Upper lobe of left lung (tissue), 6 donors: Measurements from ENCODE around the gene C2orf80. TPM values are rescaled to one million over a fixed set of nuclear protein-coding genes. Genes with fewer than 3 reads are reported as not detected.

Source experiments
- ATAC-seq, 2 donors: fragments of 200-7000 bp; cut with Tn5 transposase; one replicate each; pipeline ENCODE4 v1.9.1; 2022; ENCODE audit warnings: mild to moderate bottlenecking in 2 of 2, moderate library complexity in 2 of 2; ENCODE audit not compliant: low FRiP score in 2 of 2
- DNase-seq, 2 donors: peaks; one replicate each; pipeline ENCODE4 v3.0.0-alpha.2; 2019 to 2020
- H3K27ac ChIP-seq, 4 donors: fragments of 200-600 bp; sonication (generic); one replicate each; pipeline ENCODE4 v1.5.1; 2016 to 2019
- H3K27me3 ChIP-seq, 4 donors: fragments of 200-600 bp; sonication (generic); one replicate each; pipeline ENCODE4 v1.5.1; 2017 to 2019
- H3K36me3 ChIP-seq, 4 donors: fragments of 200-600 bp; sonication (generic); one replicate each; pipeline ENCODE4 v1.5.1; 2016 to 2019
- H3K4me1 ChIP-seq, 4 donors: fragments of 200-600 bp; sonication (generic); one replicate each; pipeline ENCODE4 v1.5.1; 2018 to 2019
- H3K4me3 ChIP-seq, 4 donors: fragments of 200-600 bp; sonication (generic); one replicate each; pipeline ENCODE4 v1.5.1; 2017 to 2019; ENCODE audit warnings: mild to moderate bottlenecking in 2 of 4, moderate library complexity in 1 of 4
- H3K9me3 ChIP-seq, 4 donors: fragments of 200-600 bp; sonication (generic); one replicate each; pipeline ENCODE4 v1.5.1; 2018 to 2019
- EP300 ChIP-seq, 4 donors: sonication (generic); formaldehyde crosslinking; IDR thresholded peaks; one replicate each; pipeline ENCODE4 v1.5.1; 2017; ENCODE audit warnings: antibody characterized with exemption in 4 of 4, control low read depth in 2 of 4
- POLR2A ChIP-seq, 4 donors: fragments of 450-650 bp; IDR thresholded peaks; one replicate each; pipeline ENCODE4 v1.5.1; 2016 to 2017; ENCODE audit warnings: antibody characterized with exemption in 4 of 4, mild to moderate bottlenecking in 2 of 4
- POLR2AphosphoS5 ChIP-seq, 2 donors: sonication (generic); formaldehyde crosslinking; IDR thresholded peaks; one replicate each; pipeline ENCODE4 v1.5.1; 2017; ENCODE audit warnings: antibody characterized with exemption in 2 of 2
- WGBS, 2 donors: methylation state at CpG; one replicate each; pipeline ENCODE4 v1.1.5; 2017 to 2018; 5-methylcytosine and 5-hydroxymethylcytosine counted together
- total RNA-seq, 6 donors: library from RNA; depleted of rRNA in 4 of 6; stranded (reverse); fragments of >200 nt in 4 of 6; gene quantifications; one replicate each; pipeline versions ENCODE4 v1.1.0 to v1.2.1, GENCODE V29; 2016 to 2021
- TF ChIP-seq, protein P1 (sequence below), 6 experiments: fragments of 450-650 bp in 4 of 6; fragments of 200-600 bp in 2 of 6; sonication (generic) in 2 of 6; IDR thresholded peaks; one replicate each; pipeline ENCODE4 v1.5.1; 2016 to 2019; ENCODE audit warnings: antibody characterized with exemption in 6 of 6
- donor health status: DM: no; HTN: no; CAD: no; lungs with moderate emphysema.
- donor health status: DM: no; HTN: yes; CAD: no; lungs with severe emphysema.

Gene C2orf80
- not detected for total RNA-seq

DNA sequence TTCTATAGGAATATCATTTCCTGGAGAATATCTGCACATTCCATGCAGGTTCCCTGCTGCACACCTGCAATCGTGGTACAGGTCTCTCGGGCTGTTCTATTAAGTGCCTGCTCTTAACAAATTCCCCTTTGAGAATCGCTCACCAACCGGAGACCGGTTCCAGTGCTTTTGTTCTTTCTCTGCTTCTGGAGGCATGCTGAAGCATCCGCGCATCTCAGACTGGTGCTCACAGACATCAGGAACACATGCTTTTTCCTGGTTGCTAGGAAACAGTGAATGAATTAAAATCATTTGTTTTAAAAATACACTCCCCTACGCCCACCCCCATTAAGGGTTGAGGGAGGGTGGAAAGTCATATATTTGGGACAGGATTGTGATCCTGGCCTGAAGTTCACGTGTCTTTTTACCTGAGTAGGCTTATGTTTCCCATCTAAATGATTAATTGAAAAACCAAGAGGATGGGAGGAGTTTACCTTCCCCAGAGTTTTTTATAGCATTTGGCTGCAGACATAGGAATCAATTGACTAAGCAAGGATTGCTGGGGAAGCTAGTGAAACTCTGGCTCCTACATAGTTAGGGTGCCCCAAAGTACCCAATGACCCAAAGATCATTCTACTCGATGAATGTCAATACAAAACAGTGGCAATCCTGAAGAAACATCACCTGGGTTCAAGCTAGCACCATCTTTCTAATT is at the start of gene C2orf80:
Gene C2orf80, minus strand, starts transcription at position 221 of the 694 bp plus-strand sequence. CDS start 3,044 bp downstream, outside the sequence.
- no peak within 1 kb of the TSS for H3K4me3 ChIP-seq
- H3K4me1 ChIP-seq: no peaks in the 10 kb centered on the region
- 69 to 76% methylated on average over 10 of the region's 10 CpGs for WGBS, 2 donors
- no peaks in the 10 kb centered on the region for H3K9me3 ChIP-seq
- DNase-seq (no peak), ATAC-seq (no peak)
- TF ChIP-seq POLR2A (IDR thresholded peaks at IDR 0.05) (no peak), EP300 (IDR thresholded peaks at IDR 0.05) (no peak), POLR2AphosphoS5 (IDR thresholded peaks at IDR 0.05) (no peak)
- TF ChIP-seq, protein P1, sequence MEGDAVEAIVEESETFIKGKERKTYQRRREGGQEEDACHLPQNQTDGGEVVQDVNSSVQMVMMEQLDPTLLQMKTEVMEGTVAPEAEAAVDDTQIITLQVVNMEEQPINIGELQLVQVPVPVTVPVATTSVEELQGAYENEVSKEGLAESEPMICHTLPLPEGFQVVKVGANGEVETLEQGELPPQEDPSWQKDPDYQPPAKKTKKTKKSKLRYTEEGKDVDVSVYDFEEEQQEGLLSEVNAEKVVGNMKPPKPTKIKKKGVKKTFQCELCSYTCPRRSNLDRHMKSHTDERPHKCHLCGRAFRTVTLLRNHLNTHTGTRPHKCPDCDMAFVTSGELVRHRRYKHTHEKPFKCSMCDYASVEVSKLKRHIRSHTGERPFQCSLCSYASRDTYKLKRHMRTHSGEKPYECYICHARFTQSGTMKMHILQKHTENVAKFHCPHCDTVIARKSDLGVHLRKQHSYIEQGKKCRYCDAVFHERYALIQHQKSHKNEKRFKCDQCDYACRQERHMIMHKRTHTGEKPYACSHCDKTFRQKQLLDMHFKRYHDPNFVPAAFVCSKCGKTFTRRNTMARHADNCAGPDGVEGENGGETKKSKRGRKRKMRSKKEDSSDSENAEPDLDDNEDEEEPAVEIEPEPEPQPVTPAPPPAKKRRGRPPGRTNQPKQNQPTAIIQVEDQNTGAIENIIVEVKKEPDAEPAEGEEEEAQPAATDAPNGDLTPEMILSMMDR (IDR thresholded peaks at IDR 0.05): no peak
- no peak within 1 kb of the TSS for H3K27ac ChIP-seq
- H3K36me3 ChIP-seq: no peaks in the 10 kb centered on the region
- H3K27me3 ChIP-seq: no peaks in the 10 kb centered on the region

DNA sequence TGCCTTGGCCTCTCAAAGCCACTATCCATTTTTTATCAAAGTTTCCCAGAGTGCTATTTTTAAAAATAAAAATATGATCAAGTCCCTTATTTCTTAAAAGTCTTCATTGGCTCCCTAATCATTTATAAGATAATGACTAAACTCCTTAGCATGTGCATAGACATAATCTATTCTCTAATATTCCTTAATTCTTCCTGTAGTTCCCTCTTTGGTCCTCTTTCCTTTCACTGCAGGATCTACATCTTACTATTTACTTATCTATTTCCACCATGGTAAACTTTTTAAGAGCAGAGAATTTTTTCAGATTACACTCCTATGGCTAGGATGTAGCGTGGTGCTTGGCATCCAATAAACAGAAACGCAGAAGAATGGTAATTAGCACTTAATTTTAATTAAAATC is 46.0 kb upstream of the C2orf80 start:
- TF ChIP-seq, protein P1 (IDR thresholded peaks at IDR 0.05): no peak
- TF ChIP-seq EP300 (IDR thresholded peaks at IDR 0.05) (no peak), POLR2AphosphoS5 (IDR thresholded peaks at IDR 0.05) (no peak), POLR2A (IDR thresholded peaks at IDR 0.05) (no peak)

DNA sequence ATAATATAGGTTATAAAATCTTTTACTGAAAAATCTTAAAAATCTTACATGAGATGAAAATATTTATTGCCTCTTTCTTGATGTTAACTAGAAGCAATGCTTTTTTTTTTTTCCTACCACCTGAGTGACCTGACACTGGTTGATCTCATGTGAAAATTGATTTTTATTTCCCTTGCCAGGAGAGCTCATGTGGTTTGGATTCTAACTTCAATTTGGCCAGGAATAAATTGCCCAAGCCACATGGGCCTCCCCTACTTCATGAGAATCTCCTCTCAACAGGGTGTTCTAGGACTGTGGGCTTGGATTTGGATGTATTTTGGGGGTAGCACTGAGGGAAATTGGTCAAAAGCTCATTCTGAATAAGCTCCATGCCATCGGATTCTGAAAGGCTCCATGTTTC is 45.0 kb upstream of the C2orf80 start:
- H3K4me1 ChIP-seq: no peaks in the 10 kb centered on the region
- H3K36me3 ChIP-seq: peaks cover 11 to 37% (median 21%) of the 10 kb centered on the region in 4 donors
- no peak for DNase-seq
- no peaks in the 10 kb centered on the region for H3K27me3 ChIP-seq
- no peak for ATAC-seq
- no peak overlapping the region for H3K27ac ChIP-seq
- 91 to 92% methylated on average over 1 of the region's 1 CpG for WGBS, 2 donors
- peaks cover 0 to 7% (median 2%) of the 10 kb centered on the region in 4 donors for H3K9me3 ChIP-seq
- TF ChIP-seq POLR2AphosphoS5 (IDR thresholded peaks at IDR 0.05) (no peak), POLR2A (IDR thresholded peaks at IDR 0.05) (no peak), EP300 (IDR thresholded peaks at IDR 0.05) (no peak)
- TF ChIP-seq, protein P1 (IDR thresholded peaks at IDR 0.05): no peak
- no peak overlapping the region for H3K4me3 ChIP-seq

More for the DNA sequence above, 46.0 kb upstream of the C2orf80 start:
- H3K4me3 ChIP-seq: no peak overlapping the region
- 71 to 82% methylated on average over 2 of the region's 2 CpGs for WGBS, 2 donors
- H3K36me3 ChIP-seq: peaks cover 11 to 41% (median 28%) of the 10 kb centered on the region in 4 donors
- peaks cover 0 to 7% (median 2%) of the 10 kb centered on the region in 4 donors for H3K9me3 ChIP-seq
- no peaks in the 10 kb centered on the region for H3K27me3 ChIP-seq
- DNase-seq: no peak
- H3K4me1 ChIP-seq: no peaks in the 10 kb centered on the region
- ATAC-seq: no peak
- no peak overlapping the region for H3K27ac ChIP-seq

DNA sequence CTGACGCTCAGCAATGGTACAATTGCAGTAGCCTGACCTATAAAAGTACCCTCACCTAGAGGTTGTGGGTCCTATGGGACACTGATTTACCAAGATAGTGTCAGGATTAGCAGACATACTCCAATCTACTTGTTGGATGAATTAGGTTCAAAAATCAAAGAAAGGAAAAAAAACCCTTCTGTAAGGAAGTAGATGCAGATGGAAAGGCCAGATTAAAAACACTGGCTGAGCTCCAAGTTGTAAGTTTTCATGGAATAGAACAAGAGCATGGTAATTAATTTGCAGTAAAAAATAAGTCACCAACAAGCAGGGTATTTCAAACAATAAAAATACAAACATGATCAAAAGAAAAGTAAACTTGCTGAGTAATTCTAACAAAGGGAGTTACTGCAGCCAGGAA is 38.6 kb upstream of the C2orf80 start:
- WGBS, 2 donors: 29 to 63% methylated on average over 1 of the region's 1 CpG
- no peaks in the 10 kb centered on the region for H3K27me3 ChIP-seq
- ATAC-seq (no peak), DNase-seq (no peak)
- TF ChIP-seq, protein P1 (IDR thresholded peaks at IDR 0.05): no peak
- TF ChIP-seq POLR2AphosphoS5 (IDR thresholded peaks at IDR 0.05) (no peak), EP300 (IDR thresholded peaks at IDR 0.05) (no peak), POLR2A (IDR thresholded peaks at IDR 0.05) (no peak)
- peaks cover 0 to 3% (median 0%) of the 10 kb centered on the region in 4 donors for H3K4me1 ChIP-seq
- H3K36me3 ChIP-seq: no peaks in the 10 kb centered on the region
- H3K27ac ChIP-seq: no peak overlapping the region
- H3K9me3 ChIP-seq: peaks cover 0 to 7% (median 2%) of the 10 kb centered on the region in 4 donors
- H3K4me3 ChIP-seq: no peak overlapping the region
